ENCODE data around the gene CASP9. TPM values are rescaled to one million over a fixed set of nuclear protein-coding genes. Genes with fewer than 3 reads are reported as not detected.

Gene CASP9
- 5.5 and 13.4 TPM in 2 replicates for total RNA-seq (2014; rRNA removed; shearing (Covaris generic))

GRCh38 chr1:15524021-15524282 lies at the start of gene CASP9:
Gene CASP9 (minus strand): TSS chr1:15524215. CDS start chr1:15524200, 15 bp downstream.
- DNase-seq (ENCODE audit: low read depth): no peak

GRCh38 chr1:15573477-15573876 lies 49.5 kb upstream of the CASP9 start:
- DNase-seq (ENCODE audit: low read depth): no peak

GRCh38 chr1:15571266-15571665 lies 47.3 kb upstream of the CASP9 start:
- DNase-seq (ENCODE audit: low read depth): no peak

GRCh38 chr1:15570861-15571260 lies 46.8 kb upstream of the CASP9 start:
- DNase-seq (ENCODE audit: low read depth): no peak

- DNase-seq (ENCODE audit: low read depth): no peak
These were observed 44.5 kb upstream of the CASP9 start for GRCh38 chr1:15568387-15569073.

GRCh38 chr1:15559189-15559810 lies 35.3 kb upstream of the CASP9 start:
- no peak for DNase-seq (ENCODE audit: low read depth)

- DNase-seq (ENCODE audit: low read depth): no peak
These were observed 34.5 kb upstream of the CASP9 start for GRCh38 chr1:15558516-15558915.

- DNase-seq (ENCODE audit: low read depth): no peak
These were observed 33.6 kb upstream of the CASP9 start for GRCh38 chr1:15557594-15557993.

GRCh38 chr1:15557008-15557407 lies 33.0 kb upstream of the CASP9 start:
- no peak for DNase-seq (ENCODE audit: low read depth)

- no peak for DNase-seq (ENCODE audit: low read depth)
These were observed 26.6 kb upstream of the CASP9 start for GRCh38 chr1:15550573-15550972.

- no peak for DNase-seq (ENCODE audit: low read depth)
These were observed 22.6 kb upstream of the CASP9 start for GRCh38 chr1:15546641-15547040.

GRCh38 chr1:15543589-15544568 lies 19.9 kb upstream of the CASP9 start:
- DNase-seq (ENCODE audit: low read depth): no peak

GRCh38 chr1:15543251-15543588 lies 19.2 kb upstream of the CASP9 start:
- no peak for DNase-seq (ENCODE audit: low read depth)

GRCh38 chr1:15542388-15543250 lies 18.6 kb upstream of the CASP9 start:
- DNase-seq (ENCODE audit: low read depth): no peak

- DNase-seq (ENCODE audit: low read depth): no peak
These were observed 17.3 kb upstream of the CASP9 start for GRCh38 chr1:15541231-15541792.

GRCh38 chr1:15540186-15540585 lies 16.2 kb upstream of the CASP9 start:
- DNase-seq (ENCODE audit: low read depth): no peak

- no peak for DNase-seq (ENCODE audit: low read depth)
These were observed 14.8 kb upstream of the CASP9 start for GRCh38 chr1:15538771-15539170.

GRCh38 chr1:15531682-15532081 lies 7.7 kb upstream of the CASP9 start:
- no peak for DNase-seq (ENCODE audit: low read depth)

GRCh38 chr1:15531003-15531402 lies 7.0 kb upstream of the CASP9 start:
- no peak for DNase-seq (ENCODE audit: low read depth)

- peak; percentile 100 for DNase-seq (ENCODE audit: low read depth)
These were observed 2.7 kb upstream of the CASP9 start, which contains the start of gene DNAJC16 for GRCh38 chr1:15526490-15527339. Gene DNAJC16 (plus strand): TSS chr1:15526848. CDS start chr1:15529106, 2,258 bp downstream.
